ENCODE data around the gene PUM1.
"Not testable (repeated sequence)": the region's sequence is repeated elsewhere in the genome, so short reads cannot be mapped to it uniquely, and the experiment has no call there.

The PUM1 gene

GRCh38 chr1:31095298-31095981, 29.9 kb upstream of the PUM1 start:
- H3K27me3 ChIP-seq (ENCODE audit: control insufficient read depth, insufficient read depth, low read length): no peaks in the 10 kb centered on the region

DNA sequence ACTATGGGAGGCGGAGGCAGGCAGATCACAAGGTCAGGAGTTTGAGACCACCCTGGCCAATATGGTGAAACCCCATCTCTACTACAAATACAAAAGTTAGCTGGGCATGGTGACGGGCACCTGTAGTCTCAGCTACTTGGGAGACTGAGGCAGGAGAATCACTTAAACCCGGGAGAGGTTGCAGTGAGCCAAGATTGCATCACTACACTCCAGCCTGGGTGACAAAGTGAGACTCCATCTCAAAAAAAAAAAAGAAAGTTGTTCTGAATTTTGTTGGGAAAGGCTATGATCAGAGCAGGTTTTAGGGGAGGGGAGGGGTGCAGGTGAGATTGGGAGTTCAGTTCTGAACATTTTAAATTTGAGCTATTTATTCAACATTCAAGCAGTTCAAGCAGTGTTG, 22.6 kb upstream of the PUM1 start:
- H3K27me3 ChIP-seq (ENCODE audit: control insufficient read depth, insufficient read depth, low read length); H3K9me3 ChIP-seq (ENCODE audit: control insufficient read depth, insufficient read depth, low read depth, low read length); H3K36me3 ChIP-seq (ENCODE audit: control insufficient read depth, insufficient read depth, low read length); H3K4me1 ChIP-seq (ENCODE audit: control insufficient read depth, insufficient read depth, low read length); H3K27ac ChIP-seq (ENCODE audit: low read depth, low read length); H3K9ac ChIP-seq (ENCODE audit: low read length); H3K4me3 ChIP-seq (ENCODE audit: low read depth, low read length): not testable (repeated sequence)

More at GRCh38 chr1:31095298-31095981, 29.9 kb upstream of the PUM1 start:
- no peak overlapping the region for H3K9ac ChIP-seq (ENCODE audit: low read length)
- no peaks in the 10 kb centered on the region for H3K36me3 ChIP-seq (ENCODE audit: control insufficient read depth, insufficient read depth, low read length)
- no peak overlapping the region for H3K4me3 ChIP-seq (ENCODE audit: low read depth, low read length)
- no peaks in the 10 kb centered on the region for H3K4me1 ChIP-seq (ENCODE audit: control insufficient read depth, insufficient read depth, low read length)
- no peak overlapping the region for H3K27ac ChIP-seq (ENCODE audit: low read depth, low read length)
- H3K9me3 ChIP-seq (ENCODE audit: control insufficient read depth, insufficient read depth, low read depth, low read length): no peaks in the 10 kb centered on the region

DNA sequence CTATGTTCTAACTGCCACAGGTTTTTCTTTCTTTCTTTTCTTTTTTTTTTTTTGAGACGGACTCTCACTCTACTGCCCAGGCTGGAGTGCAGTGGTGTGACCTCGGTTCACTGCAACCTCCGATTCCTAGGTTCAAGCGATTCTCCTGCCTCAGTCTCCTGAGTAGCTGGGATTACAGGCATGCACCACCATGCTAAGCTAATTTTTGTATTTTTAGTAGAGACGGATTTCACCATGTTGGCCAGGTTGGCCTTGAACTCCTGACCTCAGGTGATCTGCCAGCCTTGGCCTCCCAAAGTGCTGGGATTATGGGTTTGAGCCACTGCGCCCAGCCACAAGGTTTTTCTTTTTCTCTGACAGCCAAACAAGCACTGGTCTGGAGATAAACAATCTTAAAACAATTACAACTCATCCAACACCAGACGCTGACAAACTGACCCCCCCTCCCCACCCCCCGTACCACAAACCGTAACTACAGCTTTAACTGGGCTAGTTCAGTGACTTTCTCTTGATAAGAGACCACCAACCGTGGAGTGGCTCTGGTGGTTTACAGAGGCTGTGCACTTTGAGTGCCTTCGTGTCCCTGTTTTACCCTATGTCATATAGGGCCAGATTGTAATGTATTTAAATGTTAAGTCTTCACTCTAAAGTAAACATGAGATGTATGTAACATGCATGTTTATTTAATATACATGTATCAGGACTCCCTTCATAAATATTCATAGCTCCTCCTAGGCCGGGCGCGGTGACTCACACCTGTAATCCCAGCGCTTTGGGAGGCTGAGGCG, 19.5 kb upstream of the PUM1 start:
- no peak overlapping the region for H3K9ac ChIP-seq (ENCODE audit: low read length)
- peaks cover 1% of the 10 kb centered on the region; the same call in 1 of the 2 replicates for H3K4me1 ChIP-seq (ENCODE audit: control insufficient read depth, insufficient read depth, low read length)
- no peaks in the 10 kb centered on the region for H3K9me3 ChIP-seq (ENCODE audit: control insufficient read depth, insufficient read depth, low read depth, low read length)
- no peaks in the 10 kb centered on the region for H3K36me3 ChIP-seq (ENCODE audit: control insufficient read depth, insufficient read depth, low read length)
- no peak overlapping the region for H3K4me3 ChIP-seq (ENCODE audit: low read depth, low read length)
- no peaks in the 10 kb centered on the region for H3K27me3 ChIP-seq (ENCODE audit: control insufficient read depth, insufficient read depth, low read length)
- H3K27ac ChIP-seq (ENCODE audit: low read depth, low read length): no peak overlapping the region

DNA sequence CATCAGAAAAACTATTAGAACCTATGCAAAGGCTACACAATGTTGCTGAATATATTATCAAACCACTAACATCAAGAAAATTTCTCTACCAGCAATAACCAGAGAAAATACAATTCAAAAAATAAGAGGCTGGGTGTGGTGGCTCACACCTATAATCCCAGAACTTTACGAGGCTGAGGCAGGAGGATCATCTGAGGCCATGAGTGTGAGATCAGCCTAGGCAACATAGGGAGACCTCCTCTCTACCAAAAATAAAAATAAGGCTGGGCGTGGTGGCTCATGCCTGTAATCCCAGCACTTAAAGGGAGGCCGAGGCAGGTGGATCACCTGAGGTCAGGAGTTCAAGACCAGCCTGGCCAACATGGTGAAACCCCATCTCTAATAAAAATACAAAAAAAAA, 16.9 kb upstream of the PUM1 start:
- Histone ChIP-seq H3K36me3 (ENCODE audit: control insufficient read depth, insufficient read depth, low read length) (no peaks in the 10 kb centered on the region), H3K4me3 (ENCODE audit: low read depth, low read length) (no peak overlapping the region), H3K9ac (ENCODE audit: low read length) (no peak overlapping the region), H3K4me1 (ENCODE audit: control insufficient read depth, insufficient read depth, low read length) (peaks cover 2% of the 10 kb centered on the region; the same call in 1 of the 2 replicates), H3K9me3 (ENCODE audit: control insufficient read depth, insufficient read depth, low read depth, low read length) (no peaks in the 10 kb centered on the region), H3K27ac (ENCODE audit: low read depth, low read length) (no peak overlapping the region), H3K27me3 (ENCODE audit: control insufficient read depth, insufficient read depth, low read length) (no peaks in the 10 kb centered on the region)

DNA sequence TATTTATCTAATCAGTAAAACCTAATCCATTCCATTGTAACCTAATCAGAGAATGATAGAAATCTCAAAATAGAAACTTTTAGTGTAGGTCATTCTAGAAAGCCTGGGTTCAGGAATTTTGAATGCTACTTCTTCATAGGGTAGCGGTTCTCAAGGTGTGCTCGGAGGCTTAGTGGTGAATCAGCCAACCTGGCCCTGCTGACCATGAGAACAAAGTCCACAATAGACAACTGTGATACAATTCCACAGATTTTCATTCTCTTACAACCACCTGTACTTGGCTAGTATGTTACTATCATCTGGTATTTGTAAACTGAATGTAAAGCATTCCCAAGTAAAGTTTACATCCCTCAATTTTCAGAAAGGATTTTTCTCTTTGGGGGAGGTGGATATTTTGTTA, 7.5 kb upstream of the PUM1 start:
- no peaks in the 10 kb centered on the region for H3K27me3 ChIP-seq (ENCODE audit: control insufficient read depth, insufficient read depth, low read length)
- no peak overlapping the region for H3K9ac ChIP-seq (ENCODE audit: low read length)

GRCh38 chr1:31072304-31072746, 6.8 kb upstream of the PUM1 start:
- Histone ChIP-seq H3K36me3 (ENCODE audit: control insufficient read depth, insufficient read depth, low read length) (no peaks in the 10 kb centered on the region), H3K9ac (ENCODE audit: low read length) (no peak overlapping the region), H3K27ac (ENCODE audit: low read depth, low read length) (no peak overlapping the region), H3K4me1 (ENCODE audit: control insufficient read depth, insufficient read depth, low read length) (no peaks in the 10 kb centered on the region), H3K4me3 (ENCODE audit: low read depth, low read length) (no peak overlapping the region), H3K9me3 (ENCODE audit: control insufficient read depth, insufficient read depth, low read depth, low read length) (no peaks in the 10 kb centered on the region), H3K27me3 (ENCODE audit: control insufficient read depth, insufficient read depth, low read length) (no peaks in the 10 kb centered on the region)

More for the DNA sequence above, 7.5 kb upstream of the PUM1 start:
- H3K36me3 ChIP-seq (ENCODE audit: control insufficient read depth, insufficient read depth, low read length): no peaks in the 10 kb centered on the region
- H3K27ac ChIP-seq (ENCODE audit: low read depth, low read length): no peak overlapping the region
- H3K9me3 ChIP-seq (ENCODE audit: control insufficient read depth, insufficient read depth, low read depth, low read length): no peaks in the 10 kb centered on the region
- no peaks in the 10 kb centered on the region for H3K4me1 ChIP-seq (ENCODE audit: control insufficient read depth, insufficient read depth, low read length)
- no peak overlapping the region for H3K4me3 ChIP-seq (ENCODE audit: low read depth, low read length)

DNA sequence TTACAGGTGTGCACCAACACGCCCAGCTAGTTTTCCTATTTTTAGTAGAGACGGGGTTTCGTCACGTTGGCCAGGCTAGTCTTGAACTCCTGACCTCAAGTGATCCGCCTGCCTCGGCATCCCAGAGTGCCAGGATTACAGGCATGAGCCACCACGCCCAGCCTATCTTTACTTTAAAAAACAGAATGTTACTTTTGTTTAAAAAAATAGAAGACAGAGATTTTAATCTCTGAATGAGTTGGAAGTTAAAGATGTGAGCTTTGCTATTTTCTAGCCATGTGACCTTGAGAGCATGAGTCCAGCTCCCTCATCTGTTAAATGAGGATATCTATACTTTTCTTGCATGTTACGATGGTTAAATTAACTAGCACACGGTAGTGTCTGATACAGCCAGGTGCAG, 3.9 kb upstream of the PUM1 start:
- H3K27me3 ChIP-seq (ENCODE audit: control insufficient read depth, insufficient read depth, low read length): no peaks in the 10 kb centered on the region
- no peaks in the 10 kb centered on the region for H3K4me1 ChIP-seq (ENCODE audit: control insufficient read depth, insufficient read depth, low read length)
- no peak overlapping the region for H3K9ac ChIP-seq (ENCODE audit: low read length)
- no peak overlapping the region for H3K27ac ChIP-seq (ENCODE audit: low read depth, low read length)
- H3K36me3 ChIP-seq (ENCODE audit: control insufficient read depth, insufficient read depth, low read length): no peaks in the 10 kb centered on the region
- H3K9me3 ChIP-seq (ENCODE audit: control insufficient read depth, insufficient read depth, low read depth, low read length): no peaks in the 10 kb centered on the region
- H3K4me3 ChIP-seq (ENCODE audit: low read depth, low read length): no peak overlapping the region

DNA sequence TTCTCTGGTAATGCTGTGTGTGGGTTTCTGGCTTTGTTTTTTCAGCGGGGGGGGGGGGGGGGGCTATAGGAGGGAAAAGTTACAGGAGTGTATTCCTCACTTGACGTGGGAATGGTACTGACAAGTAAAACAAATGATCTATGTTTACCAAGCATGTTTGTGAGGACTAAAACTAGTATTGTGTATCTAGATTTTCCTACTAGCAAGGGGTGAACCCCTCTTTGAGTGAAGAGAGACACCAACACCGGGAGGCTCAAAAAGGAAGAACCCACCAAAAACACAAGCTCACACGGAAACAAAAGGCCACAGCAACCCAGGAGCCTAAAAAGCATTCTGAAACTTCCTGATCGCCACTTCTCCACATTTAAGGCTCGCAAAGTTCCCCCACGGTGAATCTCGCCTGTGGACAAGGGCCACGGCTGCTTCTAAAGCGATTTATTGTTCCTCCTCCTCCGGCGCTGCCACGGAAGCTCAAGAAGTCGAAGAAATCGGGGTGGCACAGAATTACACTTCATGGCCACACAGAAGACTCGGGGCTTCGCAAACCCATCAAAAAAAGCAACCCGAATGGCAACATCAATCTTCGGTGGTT, 703 bp downstream of the PUM1 start:
- H3K4me1 ChIP-seq (ENCODE audit: control insufficient read depth, insufficient read depth, low read length): peaks cover 6% of the 10 kb centered on the region; the same call in 1 of the 2 replicates

GRCh38 chr1:31064111-31064717, 1.3 kb downstream of the PUM1 start:
- H3K27me3 ChIP-seq (ENCODE audit: control insufficient read depth, insufficient read depth, low read length): no peaks in the 10 kb centered on the region
- no peaks in the 10 kb centered on the region for H3K9me3 ChIP-seq (ENCODE audit: control insufficient read depth, insufficient read depth, low read depth, low read length)
- H3K4me1 ChIP-seq (ENCODE audit: control insufficient read depth, insufficient read depth, low read length): peaks cover 6% of the 10 kb centered on the region; the same call in 1 of the 2 replicates
- peak overlapping the region; percentile 98 for H3K9ac ChIP-seq (ENCODE audit: low read length)
- peaks cover 6% of the 10 kb centered on the region for H3K36me3 ChIP-seq (ENCODE audit: control insufficient read depth, insufficient read depth, low read length)
- peak overlapping the region; percentile 99 for H3K4me3 ChIP-seq (ENCODE audit: low read depth, low read length)
- H3K27ac ChIP-seq (ENCODE audit: low read depth, low read length): peak overlapping the region; percentile 86

More for the DNA sequence above, 703 bp downstream of the PUM1 start:
- peak overlapping the region; percentile 98 for H3K27ac ChIP-seq (ENCODE audit: low read depth, low read length)
- no peaks in the 10 kb centered on the region for H3K36me3 ChIP-seq (ENCODE audit: control insufficient read depth, insufficient read depth, low read length)
- H3K27me3 ChIP-seq (ENCODE audit: control insufficient read depth, insufficient read depth, low read length): no peaks in the 10 kb centered on the region
- no peaks in the 10 kb centered on the region for H3K9me3 ChIP-seq (ENCODE audit: control insufficient read depth, insufficient read depth, low read depth, low read length)
- H3K4me3 ChIP-seq (ENCODE audit: low read depth, low read length): peak overlapping the region; percentile 99
- peak overlapping the region; percentile 98 for H3K9ac ChIP-seq (ENCODE audit: low read length)

DNA sequence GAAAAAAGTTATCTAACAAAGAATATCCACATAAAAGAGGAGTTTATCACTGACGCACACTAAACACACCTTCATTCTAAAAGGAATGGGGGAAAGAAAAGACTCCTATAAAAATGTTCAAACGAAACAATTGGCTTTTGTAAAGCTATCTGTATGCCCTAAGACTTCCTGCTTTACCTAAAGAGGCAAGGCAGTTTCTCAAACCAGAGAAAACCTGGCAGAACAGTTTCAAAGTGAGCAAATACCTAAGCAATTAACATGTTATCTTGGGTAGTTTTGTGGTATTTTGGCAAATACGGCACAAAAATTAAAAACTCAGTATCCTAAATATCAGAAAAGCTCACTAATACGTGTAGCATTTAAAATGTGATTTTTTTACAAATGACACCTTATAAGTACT, 1.9 kb downstream of the PUM1 start:
- Histone ChIP-seq H3K9me3 (ENCODE audit: control insufficient read depth, insufficient read depth, low read depth, low read length) (no peaks in the 10 kb centered on the region), H3K9ac (ENCODE audit: low read length) (peak overlapping the region; percentile 98), H3K4me1 (ENCODE audit: control insufficient read depth, insufficient read depth, low read length) (peaks cover 6% of the 10 kb centered on the region; the same call in 1 of the 2 replicates), H3K27ac (ENCODE audit: low read depth, low read length) (peak overlapping the region; percentile 86), H3K4me3 (ENCODE audit: low read depth, low read length) (peak overlapping the region; percentile 99), H3K36me3 (ENCODE audit: control insufficient read depth, insufficient read depth, low read length) (peaks cover 11% of the 10 kb centered on the region), H3K27me3 (ENCODE audit: control insufficient read depth, insufficient read depth, low read length) (no peaks in the 10 kb centered on the region)
